ENCODE data around the gene SRGAP2B.
"Not testable (repeated sequence)": the region's sequence is repeated elsewhere in the genome, so short reads cannot be mapped to it uniquely, and the experiment has no call there.

DNA sequence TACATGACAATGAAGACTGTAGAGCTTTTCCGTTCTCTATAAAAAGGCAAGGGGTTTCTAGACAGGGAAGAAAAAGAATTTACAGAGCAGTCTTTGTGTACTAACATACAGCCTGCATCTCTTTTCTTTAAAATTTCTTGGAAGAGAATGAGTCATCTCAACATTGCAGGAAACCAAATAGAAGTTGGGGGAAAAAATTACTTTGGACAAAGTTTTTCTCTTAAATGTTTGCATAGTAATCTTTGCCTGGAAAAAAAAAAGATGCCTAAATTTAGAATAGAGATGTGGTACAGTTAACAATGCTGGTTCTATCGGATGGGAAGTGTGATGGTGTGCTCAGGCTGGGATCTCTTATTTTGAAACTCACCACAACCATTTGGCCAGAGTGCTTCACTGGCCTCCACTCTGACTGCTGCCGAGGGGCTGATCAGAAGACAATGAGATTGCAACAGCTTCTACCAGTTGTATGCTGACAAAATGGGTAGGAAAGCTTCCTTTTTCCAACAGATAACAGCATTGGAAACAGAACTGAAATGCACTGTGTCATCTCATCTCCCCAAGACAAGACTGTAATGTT is 177.0 kb downstream of the SRGAP2B start:
- TF ChIP-seq CTCF (conservative IDR thresholded peaks at IDR 0.05; ENCODE audit: low read depth, low read length); POLR2A (IDR thresholded peaks at IDR 0.05; ENCODE audit: low read depth, low read length); ELK1 (IDR thresholded peaks at IDR 0.05; ENCODE audit: borderline replicate concordance, low read depth, low read length); SMC3 (IDR thresholded peaks at IDR 0.05; ENCODE audit: low read depth, low read length); MXI1 (IDR thresholded peaks at IDR 0.05; ENCODE audit: borderline replicate concordance, low read depth, low read length); BHLHE40 (IDR thresholded peaks at IDR 0.05; ENCODE audit: low read depth, low read length); FOS (IDR thresholded peaks at IDR 0.05; ENCODE audit: low read depth, low read length); MAZ (IDR thresholded peaks at IDR 0.05; ENCODE audit: borderline replicate concordance, low read depth, low read length); CEBPB (IDR thresholded peaks at IDR 0.05; ENCODE audit: low read depth, low read length); RCOR1 (IDR thresholded peaks at IDR 0.05; ENCODE audit: insufficient replicate concordance, low read length); CHD1 (IDR thresholded peaks at IDR 0.05; ENCODE audit: low read depth, low read length); USF2 (IDR thresholded peaks at IDR 0.05; ENCODE audit: low read depth, low read length); RAD21 (IDR thresholded peaks at IDR 0.05; ENCODE audit: low read length); RFX5 (IDR thresholded peaks at IDR 0.05; ENCODE audit: low read depth, low read length): not testable (repeated sequence)
